ENCODE measurements around the gene KCNN4.

Gene KCNN4

GRCh38 chr19:43782689-43783231 lies 2.0 kb upstream of the KCNN4 start:
- TF ChIP-seq ZFX (IDR thresholded peaks at IDR 0.05; ENCODE audit: borderline replicate concordance) (no peak), CTCF (IDR thresholded peaks at IDR 0.05) (no peak)
- H3K27ac ChIP-seq, result no peak overlapping the region

DNA sequence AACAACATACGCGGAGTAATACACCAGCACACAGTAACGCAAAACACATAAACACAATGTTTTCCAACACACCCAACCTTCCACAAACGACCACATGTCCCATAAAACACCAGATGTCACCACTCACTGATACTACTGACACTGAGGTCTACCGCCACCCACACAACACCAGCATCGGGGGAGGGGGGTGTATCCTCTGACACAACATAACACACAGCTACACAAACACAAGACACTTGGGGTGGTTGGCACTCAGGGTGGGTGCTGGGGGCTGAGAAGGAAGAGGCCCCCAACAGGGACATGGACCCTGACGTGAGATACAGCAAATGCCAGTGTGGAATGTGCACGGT lies 1.5 kb upstream of the KCNN4 start:
- H3K27ac ChIP-seq, result no peak overlapping the region
- TF ChIP-seq ZFX (IDR thresholded peaks at IDR 0.05; ENCODE audit: borderline replicate concordance) (no peak), CTCF (IDR thresholded peaks at IDR 0.05) (no peak)

GRCh38 chr19:43781630-43782310 lies 997 bp upstream of the KCNN4 start:
- TF ChIP-seq ZFX (IDR thresholded peaks at IDR 0.05; ENCODE audit: borderline replicate concordance) (no peak), CTCF (IDR thresholded peaks at IDR 0.05) (no peak)
- H3K27ac ChIP-seq, result no peak overlapping the region

GRCh38 chr19:43779820-43780219 lies 953 bp downstream of the KCNN4 start:
- H3K27ac ChIP-seq, result no peak overlapping the region
- TF ChIP-seq ZFX (IDR thresholded peaks at IDR 0.05; ENCODE audit: borderline replicate concordance) (no peak), CTCF (IDR thresholded peaks at IDR 0.05) (no peak)

DNA sequence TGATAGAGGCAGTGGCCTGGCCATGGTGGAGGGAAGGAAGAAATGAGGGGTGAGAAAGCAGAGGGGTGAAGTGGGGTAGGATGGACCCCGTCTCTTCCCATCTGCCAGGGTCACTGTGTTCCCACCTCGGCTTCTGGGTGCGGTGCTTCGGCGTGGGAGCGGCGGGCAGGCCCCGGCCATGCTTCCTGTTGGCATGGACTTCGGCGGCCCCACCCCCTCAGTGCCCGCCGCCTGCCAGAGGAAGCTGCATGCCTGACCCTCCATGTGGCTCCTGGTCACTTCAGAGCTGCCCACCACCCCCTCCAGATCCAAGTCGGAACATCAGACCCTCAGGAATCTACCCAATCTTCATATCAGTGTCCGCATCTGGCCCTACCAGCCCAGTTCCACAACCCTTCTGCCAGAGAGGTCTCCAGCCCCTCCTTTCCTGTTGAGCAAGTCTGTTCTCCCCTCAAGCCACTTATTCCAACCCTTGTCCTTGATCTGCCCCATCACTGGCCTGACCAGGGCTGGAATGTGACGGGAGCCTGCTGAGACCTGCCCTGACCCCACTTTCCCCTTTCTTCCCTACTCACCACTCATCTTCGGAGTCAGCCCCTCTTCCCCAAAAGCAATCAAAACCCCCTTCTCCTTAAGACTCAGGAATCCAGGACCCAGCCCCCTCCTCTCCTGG lies 1.5 kb downstream of the KCNN4 start:
- TF ChIP-seq ZFX (IDR thresholded peaks at IDR 0.05; ENCODE audit: borderline replicate concordance), result no peak
- TF ChIP-seq CTCF (IDR thresholded peaks at IDR 0.05), result no peak
- H3K27ac ChIP-seq, result no peak overlapping the region

- H3K27ac ChIP-seq, result no peak overlapping the region
- no peak for TF ChIP-seq ZFX (IDR thresholded peaks at IDR 0.05; ENCODE audit: borderline replicate concordance)
- no peak for TF ChIP-seq CTCF (IDR thresholded peaks at IDR 0.05)
These were observed 2.1 kb downstream of the KCNN4 start for GRCh38 chr19:43778651-43779050.

DNA sequence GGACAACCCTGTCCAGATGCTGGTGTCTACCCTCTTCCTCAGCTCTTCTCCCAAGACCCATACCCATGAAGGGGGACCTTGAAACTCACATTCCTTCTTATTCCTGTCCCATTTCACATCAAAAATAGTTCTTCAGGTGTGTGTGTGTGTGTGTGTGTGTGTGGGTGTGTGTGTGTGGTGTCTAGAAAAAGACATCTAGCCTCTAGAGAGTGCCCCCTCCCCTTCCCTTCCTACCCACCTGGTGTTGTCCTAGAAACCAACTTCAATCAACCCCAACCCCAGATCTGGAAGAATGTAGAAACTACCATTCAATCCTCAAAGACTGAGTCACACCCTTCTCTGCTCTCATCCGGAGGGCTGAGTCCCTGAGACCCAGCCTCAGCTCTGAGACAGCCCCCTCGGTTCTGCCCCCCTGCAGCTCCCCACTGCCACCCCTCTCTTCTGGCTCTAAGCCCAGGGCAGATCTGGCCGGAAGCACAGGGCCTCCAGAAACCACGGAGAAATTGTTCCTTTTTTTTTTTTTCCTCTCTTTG lies 3.5 kb downstream of the KCNN4 start:
- no peak overlapping the region for H3K27ac ChIP-seq
- TF ChIP-seq ZFX (IDR thresholded peaks at IDR 0.05; ENCODE audit: borderline replicate concordance), result no peak
- no peak for TF ChIP-seq CTCF (IDR thresholded peaks at IDR 0.05)

Measured in 22Rv1 (cell line).